HG03045 (cell line): Measurements from ENCODE around the gene HTR3C.
A peak's percentile ranks its signal among the peaks of the same experiment; 100 is the strongest.
"Not testable (repeated sequence)": the region's sequence is repeated elsewhere in the genome, so short reads cannot be mapped to it uniquely, and the experiment has no call there.

Source experiments
- ATAC-seq: cut with Tn5 transposase; IDR thresholded peaks from one replicate; pipeline ENCODE4 v1.9.1; 2021; ENCODE audit warnings: mild to moderate bottlenecking, moderate library complexity; ENCODE audit not compliant: unreplicated experiment

The HTR3C gene

DNA sequence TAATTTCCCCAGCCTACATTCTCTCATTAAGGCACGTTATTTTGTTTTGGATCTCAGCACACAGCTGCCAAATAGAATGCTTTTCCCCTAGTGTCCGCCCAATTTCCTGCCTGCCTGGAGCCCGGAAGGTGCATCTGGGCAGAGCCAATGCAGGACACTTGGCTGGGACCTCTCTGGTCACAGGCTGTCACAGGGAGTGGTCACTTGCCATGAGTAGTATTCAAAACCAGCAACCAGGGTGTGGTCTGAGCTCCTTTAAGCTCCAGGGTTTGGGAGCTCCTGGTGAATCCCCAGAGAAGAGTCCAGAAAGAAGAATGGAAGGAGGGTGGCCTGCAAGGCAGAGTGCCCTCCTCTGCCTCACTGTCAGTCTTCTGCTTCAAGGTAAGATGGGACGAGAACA is at the start of gene HTR3C:
Gene HTR3C, plus strand, starts transcription at position 281 of the 400 bp plus-strand sequence. Its CDS starts 34 bp downstream, at position 315.
- no peak for ATAC-seq

DNA sequence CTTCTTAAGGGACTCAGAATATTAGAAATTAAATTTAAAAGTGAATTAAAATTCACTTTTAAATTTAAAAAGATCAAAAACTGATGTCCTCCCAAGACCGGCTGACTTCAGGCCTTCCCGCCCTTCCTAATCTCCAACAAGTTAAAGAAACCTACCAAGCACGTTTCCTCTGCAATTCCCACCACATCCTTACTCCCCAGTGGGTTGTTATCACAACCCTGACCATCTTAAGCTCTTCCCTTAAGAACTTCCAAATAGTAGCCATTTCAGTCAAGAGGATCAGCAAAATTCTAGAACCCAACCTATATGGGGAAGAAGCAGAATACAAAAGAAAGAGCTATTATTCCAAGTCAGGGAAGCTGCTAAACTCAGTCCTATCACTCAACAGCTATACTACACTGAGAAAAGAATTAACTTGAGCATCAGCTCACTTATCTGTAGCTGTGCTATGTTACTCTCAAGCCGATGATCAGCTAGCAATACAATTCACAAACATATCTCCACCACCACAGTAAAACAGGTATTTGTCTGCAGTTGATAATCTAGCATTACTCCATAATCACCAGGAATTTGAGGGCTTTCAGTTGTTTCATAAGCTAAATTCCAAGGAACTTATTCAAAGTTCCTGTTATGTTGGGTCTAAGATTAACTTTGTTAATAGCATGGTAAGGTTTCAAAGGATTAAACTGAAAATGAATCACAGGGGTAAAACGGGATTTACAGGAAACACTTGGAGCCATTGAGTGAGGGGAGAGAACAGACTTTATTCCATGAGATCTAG is 49.5 kb upstream of the HTR3C start:
- no peak for ATAC-seq

- ATAC-seq = no peak
Measured at GRCh38 chr3:184004476-184004875, 48.4 kb upstream of the HTR3C start.

GRCh38 chr3:184005941-184006507 is 46.8 kb upstream of the HTR3C start:
- ATAC-seq = peak; percentile 78

GRCh38 chr3:184007143-184007813 is 45.6 kb upstream of the HTR3C start:
- ATAC-seq = not testable (repeated sequence)

DNA sequence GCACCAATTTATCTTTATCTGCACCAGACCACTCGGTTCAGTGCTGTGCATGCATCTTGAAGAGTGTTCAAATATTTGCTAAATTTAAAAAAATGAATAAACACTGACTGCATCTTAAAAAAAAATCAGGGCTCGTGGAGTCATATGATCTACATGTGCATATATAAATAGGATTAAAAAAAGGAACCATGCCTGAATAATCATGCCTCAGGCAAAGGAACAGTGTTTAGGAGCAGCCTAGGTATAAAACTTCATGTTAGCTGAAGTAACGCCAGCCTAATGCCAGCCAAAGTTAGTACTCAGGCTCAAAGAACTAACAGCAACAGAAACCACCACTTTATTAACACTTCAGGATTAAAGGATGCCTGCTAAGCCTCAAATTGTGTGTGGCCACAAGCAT is 44.7 kb upstream of the HTR3C start:
- ATAC-seq = no peak

DNA sequence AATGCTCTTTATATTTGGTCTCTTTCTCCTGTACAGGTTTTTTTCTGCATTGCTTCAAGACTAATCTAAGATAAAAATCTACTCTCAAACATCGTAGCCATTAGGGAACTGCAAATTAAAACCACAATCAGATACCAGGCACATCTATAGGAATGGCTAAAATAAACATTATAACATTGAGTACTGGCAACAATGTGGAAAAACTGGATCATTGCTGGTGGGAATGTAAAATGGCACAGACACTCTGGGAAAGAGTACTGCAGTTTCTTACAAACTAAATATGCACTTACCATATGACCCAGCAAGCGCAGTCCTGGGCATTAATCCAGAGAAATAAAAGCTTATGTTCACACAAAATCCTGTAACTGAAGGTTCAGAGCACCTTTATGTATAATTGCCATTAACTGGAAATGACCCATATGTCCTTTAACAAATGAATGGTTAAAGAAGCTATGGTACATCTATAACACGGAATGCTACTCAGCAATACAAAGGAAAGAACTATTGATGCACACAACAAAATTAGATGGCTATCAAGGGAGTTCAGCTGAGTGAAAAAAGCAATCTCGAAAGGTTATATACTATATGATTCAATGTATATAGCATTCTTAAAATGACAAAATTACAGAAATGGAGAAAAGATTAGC is 41.5 kb upstream of the HTR3C start:
- ATAC-seq = no peak

DNA sequence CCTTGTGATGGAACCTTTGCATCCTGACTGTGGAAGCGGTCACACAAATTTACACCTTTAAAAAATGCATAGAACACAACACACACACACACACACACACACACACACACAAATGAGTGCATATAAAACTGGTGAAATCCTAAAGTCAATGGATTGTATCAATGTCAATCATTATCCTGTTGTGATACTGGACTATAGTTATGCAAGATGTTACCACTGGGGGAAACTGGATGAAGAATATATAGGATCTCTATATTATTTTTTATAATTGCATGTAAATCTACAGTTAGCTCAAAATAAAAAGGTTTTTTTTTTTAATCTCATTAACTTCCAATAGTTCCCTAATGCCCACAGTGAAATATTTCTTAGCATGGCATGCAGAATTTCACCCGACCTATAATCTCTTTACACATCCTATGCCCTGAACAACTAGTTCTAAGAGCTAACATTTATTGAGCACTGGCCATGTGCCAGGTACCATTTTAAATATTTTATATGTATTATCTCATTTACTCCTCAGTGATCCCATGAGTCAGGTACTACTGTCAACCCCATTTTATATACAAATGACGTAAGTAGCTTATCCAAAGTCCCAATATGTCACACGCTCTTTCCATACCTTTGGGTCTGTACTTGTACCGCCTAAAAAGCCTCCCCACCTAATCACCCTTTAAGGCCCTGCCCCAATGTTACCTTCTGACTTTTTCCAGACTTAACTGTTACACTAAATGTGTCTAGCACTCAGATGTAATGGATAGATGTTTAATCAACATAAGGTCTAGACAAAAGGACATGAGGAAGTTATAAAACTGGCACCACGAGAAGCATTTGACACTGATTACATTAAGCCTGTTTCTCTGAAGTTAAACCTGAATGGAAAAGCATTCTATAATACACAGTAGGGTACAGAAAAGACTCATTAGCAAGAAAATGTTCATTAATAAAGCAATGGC is 40.6 kb upstream of the HTR3C start:
- ATAC-seq = no peak

DNA sequence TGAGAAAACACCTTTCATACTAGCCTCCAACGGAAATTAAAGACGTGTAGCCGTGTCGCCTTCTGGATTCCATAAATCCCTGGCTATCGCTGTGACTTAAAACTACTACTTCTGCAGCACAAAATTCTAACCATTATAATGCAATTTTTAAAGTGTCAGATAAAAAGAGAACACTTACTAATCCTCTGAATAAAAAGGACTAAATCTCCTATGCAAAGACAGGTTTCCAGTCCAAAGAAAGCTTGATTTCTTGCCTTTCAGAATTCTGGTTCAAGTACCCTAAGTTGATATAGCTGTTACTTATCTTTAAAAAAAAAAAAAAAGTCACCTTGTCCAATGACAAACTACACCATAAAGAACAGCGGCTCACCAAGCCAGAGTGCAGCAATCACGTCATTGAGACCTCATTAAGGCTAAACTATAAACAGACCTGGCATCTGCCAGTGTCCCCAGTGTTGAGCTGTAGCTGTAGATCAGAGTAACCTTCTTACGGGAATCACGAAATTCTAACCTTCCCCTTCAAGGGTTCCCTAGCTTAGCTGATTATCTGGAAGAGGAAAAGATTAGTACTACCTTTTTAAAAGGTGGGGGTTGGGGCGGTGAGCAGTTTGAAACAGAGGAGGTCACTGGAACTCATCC is 37.3 kb upstream of the HTR3C start:
- ATAC-seq = no peak

GRCh38 chr3:184016169-184016570 is 36.7 kb upstream of the HTR3C start:
- no peak for ATAC-seq

- peak; percentile 82 for ATAC-seq
Measured at GRCh38 chr3:184016811-184017671, 35.8 kb upstream of the HTR3C start.

- peak; percentile 97 for ATAC-seq
Measured at GRCh38 chr3:184017672-184018423, 35.0 kb upstream of the HTR3C start, which contains the start of gene ABCC5. TSS of gene ABCC5 (minus strand) at chr3:184017884. CDS start at chr3:184014392, 3,492 bp downstream.

- no peak for ATAC-seq
Measured at GRCh38 chr3:184018424-184018973, 34.3 kb upstream of the HTR3C start.

- ATAC-seq = no peak
Measured at GRCh38 chr3:184022323-184022722, 30.5 kb upstream of the HTR3C start.

- ATAC-seq = not testable (repeated sequence)
Measured at GRCh38 chr3:184025256-184025655, 27.6 kb upstream of the HTR3C start.

DNA sequence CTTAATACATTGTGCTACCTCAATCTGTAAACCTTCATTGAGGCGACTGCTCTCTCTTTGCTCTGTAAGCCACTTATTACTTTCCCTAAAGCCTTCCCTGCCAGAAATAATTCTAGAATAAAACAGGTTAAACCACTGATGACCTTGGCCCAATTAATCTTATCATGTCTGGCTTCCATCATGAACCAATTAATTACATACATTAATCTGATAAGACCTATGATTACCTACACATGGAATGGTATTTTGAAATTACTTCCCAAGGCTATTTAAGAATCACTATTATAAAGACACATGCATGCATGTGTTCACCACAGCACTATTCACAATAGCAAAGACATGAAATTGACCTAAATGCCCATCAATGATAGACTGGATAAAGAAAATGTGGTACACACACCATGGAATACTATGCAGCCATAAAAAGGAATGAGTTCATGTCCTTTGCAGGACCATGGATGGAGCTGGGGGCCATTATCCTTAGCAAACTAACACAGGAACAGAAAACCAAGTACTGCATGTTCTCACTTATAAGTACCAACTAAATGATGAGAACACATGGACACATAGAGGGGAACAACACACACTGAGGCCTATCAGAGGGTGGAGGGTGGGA is 24.5 kb upstream of the HTR3C start:
- not testable (repeated sequence) for ATAC-seq

- no peak for ATAC-seq
Measured at GRCh38 chr3:184029443-184029842, 23.4 kb upstream of the HTR3C start.
